ES-I3 (cell line): Measurements from ENCODE around the gene RAB6B.

Experiments
- H3K36me3 ChIP-seq: 2 replicates; pipeline ENCODE4 v1.6.1; 2013; ENCODE audit warnings: mild to moderate bottlenecking, low read length, control low read depth, moderate library complexity; ENCODE audit not compliant: insufficient read depth
- H3K4me1 ChIP-seq: 2 replicates; pipeline ENCODE4 v1.6.1; 2013; ENCODE audit warnings: mild to moderate bottlenecking, control low read depth, low read length; ENCODE audit not compliant: insufficient read depth
- H3K9ac ChIP-seq: 2 replicates; pipeline ENCODE4 v1.6.1; 2013; ENCODE audit warnings: low read depth, mild to moderate bottlenecking, low read length, moderate library complexity
- H3K9me3 ChIP-seq: 2 replicates; pipeline ENCODE4 v1.6.1; 2013; ENCODE audit warnings: mild to moderate bottlenecking, low read length, moderate library complexity; ENCODE audit not compliant: control insufficient read depth, insufficient read depth

RAB6B gene

GRCh38 chr3:133924041-133924440 is 28.4 kb upstream of the RAB6B start:
- no peak overlapping the region for H3K9ac ChIP-seq
- no peaks in the 10 kb centered on the region for H3K4me1 ChIP-seq
- H3K36me3 ChIP-seq = no peaks in the 10 kb centered on the region
- H3K9me3 ChIP-seq = no peaks in the 10 kb centered on the region

- no peaks in the 10 kb centered on the region for H3K9me3 ChIP-seq
- H3K9ac ChIP-seq = no peak overlapping the region
- no peaks in the 10 kb centered on the region for H3K36me3 ChIP-seq
Observed at GRCh38 chr3:133921592-133921991, 25.9 kb upstream of the RAB6B start.

GRCh38 chr3:133917144-133917543 is 21.5 kb upstream of the RAB6B start:
- Histone ChIP-seq H3K9me3 (no peaks in the 10 kb centered on the region), H3K36me3 (no peaks in the 10 kb centered on the region), H3K4me1 (no peaks in the 10 kb centered on the region), H3K9ac (no peak overlapping the region)

More at GRCh38 chr3:133921592-133921991, 25.9 kb upstream of the RAB6B start:
- no peaks in the 10 kb centered on the region for H3K4me1 ChIP-seq

- Histone ChIP-seq H3K9ac (no peak overlapping the region), H3K9me3 (no peaks in the 10 kb centered on the region), H3K4me1 (no peaks in the 10 kb centered on the region), H3K36me3 (no peaks in the 10 kb centered on the region)
Observed at GRCh38 chr3:133915685-133916658, 20.3 kb upstream of the RAB6B start.

GRCh38 chr3:133914839-133915600 is 19.3 kb upstream of the RAB6B start:
- no peaks in the 10 kb centered on the region for H3K36me3 ChIP-seq
- no peaks in the 10 kb centered on the region for H3K9me3 ChIP-seq

GRCh38 chr3:133910422-133910821 is 14.7 kb upstream of the RAB6B start:
- no peak overlapping the region for H3K9ac ChIP-seq
- no peaks in the 10 kb centered on the region for H3K4me1 ChIP-seq
- no peaks in the 10 kb centered on the region for H3K9me3 ChIP-seq
- no peaks in the 10 kb centered on the region for H3K36me3 ChIP-seq

More at GRCh38 chr3:133914839-133915600, 19.3 kb upstream of the RAB6B start:
- H3K4me1 ChIP-seq = no peaks in the 10 kb centered on the region
- H3K9ac ChIP-seq = no peak overlapping the region

GRCh38 chr3:133905376-133905775 is 9.7 kb upstream of the RAB6B start:
- Histone ChIP-seq H3K4me1 (no peaks in the 10 kb centered on the region), H3K9ac (no peak overlapping the region), H3K9me3 (no peaks in the 10 kb centered on the region), H3K36me3 (no peaks in the 10 kb centered on the region)

DNA sequence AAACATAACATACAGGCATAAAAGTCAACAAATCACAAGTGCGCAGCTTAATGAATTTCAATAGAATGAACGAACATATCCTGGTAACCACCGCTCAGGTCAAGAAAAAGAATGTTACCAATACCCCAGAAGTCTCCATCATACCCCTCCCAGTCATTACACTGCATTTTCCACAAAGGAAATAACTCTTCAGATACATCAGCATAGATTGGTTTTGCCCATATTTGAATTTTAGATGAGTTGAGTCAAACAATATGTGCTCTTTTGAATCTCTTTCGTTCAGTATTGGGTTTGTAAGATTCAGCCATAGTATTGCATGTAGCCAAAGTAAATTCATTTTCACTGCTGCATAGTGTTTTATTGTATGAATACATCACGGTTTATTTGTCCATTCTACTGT is 6.2 kb upstream of the RAB6B start:
- no peaks in the 10 kb centered on the region for H3K9me3 ChIP-seq
- H3K4me1 ChIP-seq = no peaks in the 10 kb centered on the region
- H3K36me3 ChIP-seq = no peaks in the 10 kb centered on the region
- H3K9ac ChIP-seq = no peak overlapping the region

DNA sequence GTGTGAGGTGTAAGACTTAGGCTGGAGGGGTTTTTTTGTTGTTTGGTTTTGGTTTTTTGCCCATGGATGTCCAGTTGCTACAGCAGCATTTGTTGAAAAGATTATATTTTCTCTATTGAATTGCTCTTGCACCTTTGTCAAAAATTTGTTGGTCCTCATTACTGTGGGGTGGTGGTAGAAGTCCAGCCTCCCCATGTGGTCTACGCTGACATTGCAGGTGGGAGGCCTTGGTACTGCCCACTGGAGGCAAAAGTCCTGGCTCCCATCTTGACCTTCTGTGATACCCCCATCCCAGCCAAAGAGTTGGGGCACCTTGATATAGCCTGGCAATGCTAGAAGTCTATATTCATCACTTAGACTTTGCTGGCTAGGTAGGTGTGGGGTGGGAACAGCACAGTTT is 5.4 kb upstream of the RAB6B start:
- H3K9ac ChIP-seq = no peak overlapping the region

GRCh38 chr3:133899311-133899710 is 3.6 kb upstream of the RAB6B start:
- no peak overlapping the region for H3K9ac ChIP-seq
- no peaks in the 10 kb centered on the region for H3K9me3 ChIP-seq
- no peaks in the 10 kb centered on the region for H3K36me3 ChIP-seq
- no peaks in the 10 kb centered on the region for H3K4me1 ChIP-seq

More for the DNA sequence above, 5.4 kb upstream of the RAB6B start:
- no peaks in the 10 kb centered on the region for H3K36me3 ChIP-seq
- H3K9me3 ChIP-seq = no peaks in the 10 kb centered on the region
- no peaks in the 10 kb centered on the region for H3K4me1 ChIP-seq

DNA sequence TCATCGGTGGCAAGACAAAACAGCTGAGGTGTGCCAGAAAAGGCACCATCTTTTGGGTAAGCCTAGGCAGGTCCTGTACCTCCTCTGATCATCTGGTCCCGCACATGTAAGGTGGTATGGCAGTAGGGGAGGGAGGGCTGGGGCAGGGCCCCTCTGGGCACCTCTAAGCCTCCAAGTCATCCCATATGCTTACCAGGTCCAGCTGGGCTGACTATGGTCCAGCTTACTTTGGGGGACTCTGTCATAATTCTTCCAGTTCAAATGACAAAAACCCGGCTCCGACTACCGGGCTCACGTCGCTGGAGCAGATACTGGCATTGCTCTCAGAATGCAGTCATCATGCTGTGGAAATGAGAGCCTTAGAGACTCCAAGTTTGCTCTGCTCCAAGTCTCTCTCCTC is 1.9 kb upstream of the RAB6B start:
- H3K9ac ChIP-seq = no peak overlapping the region
- no peaks in the 10 kb centered on the region for H3K36me3 ChIP-seq
- H3K9me3 ChIP-seq = no peaks in the 10 kb centered on the region
- peaks cover 4% of the 10 kb centered on the region; the same call in 1 of the 2 replicates for H3K4me1 ChIP-seq

GRCh38 chr3:133896002-133896761 is 500 bp upstream of the RAB6B start:
- Histone ChIP-seq H3K9me3 (no peaks in the 10 kb centered on the region), H3K9ac (peak overlapping the region; percentile 90; the same call in 1 of the 2 replicates), H3K4me1 (peaks cover 4% of the 10 kb centered on the region; the same call in 1 of the 2 replicates), H3K36me3 (no peaks in the 10 kb centered on the region)

- Histone ChIP-seq H3K4me1 (peaks cover 4% of the 10 kb centered on the region; the same call in 1 of the 2 replicates), H3K9me3 (no peaks in the 10 kb centered on the region), H3K9ac (peak overlapping the region; percentile 63), H3K36me3 (no peaks in the 10 kb centered on the region)
Observed at GRCh38 chr3:133894353-133895207, 1.1 kb downstream of the RAB6B start.
